HG03175 (cell line): ENCODE results near the gene YIPF6.
"Not testable (repeated sequence)": the region's sequence is repeated elsewhere in the genome, so short reads cannot be mapped to it uniquely, and the experiment has no call there.

Experiments used
- ATAC-seq: cut with Tn5 transposase; IDR thresholded peaks from one replicate; pipeline ENCODE4 v1.9.1; 2021; ENCODE audit warnings: mild to moderate bottlenecking, moderate library complexity; ENCODE audit not compliant: unreplicated experiment

YIPF6 gene, protein sequence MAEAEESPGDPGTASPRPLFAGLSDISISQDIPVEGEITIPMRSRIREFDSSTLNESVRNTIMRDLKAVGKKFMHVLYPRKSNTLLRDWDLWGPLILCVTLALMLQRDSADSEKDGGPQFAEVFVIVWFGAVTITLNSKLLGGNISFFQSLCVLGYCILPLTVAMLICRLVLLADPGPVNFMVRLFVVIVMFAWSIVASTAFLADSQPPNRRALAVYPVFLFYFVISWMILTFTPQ

GRCh38 chrX:68498508-68499379 is at the start of gene YIPF6:
TSS of gene YIPF6 (plus strand) at chrX:68499051. CDS start at chrX:68499067, 16 bp downstream.
- ATAC-seq: peak; percentile 97

- ATAC-seq: no peak
Observed at GRCh38 chrX:68451720-68452119, 47.1 kb upstream of the YIPF6 start.

DNA sequence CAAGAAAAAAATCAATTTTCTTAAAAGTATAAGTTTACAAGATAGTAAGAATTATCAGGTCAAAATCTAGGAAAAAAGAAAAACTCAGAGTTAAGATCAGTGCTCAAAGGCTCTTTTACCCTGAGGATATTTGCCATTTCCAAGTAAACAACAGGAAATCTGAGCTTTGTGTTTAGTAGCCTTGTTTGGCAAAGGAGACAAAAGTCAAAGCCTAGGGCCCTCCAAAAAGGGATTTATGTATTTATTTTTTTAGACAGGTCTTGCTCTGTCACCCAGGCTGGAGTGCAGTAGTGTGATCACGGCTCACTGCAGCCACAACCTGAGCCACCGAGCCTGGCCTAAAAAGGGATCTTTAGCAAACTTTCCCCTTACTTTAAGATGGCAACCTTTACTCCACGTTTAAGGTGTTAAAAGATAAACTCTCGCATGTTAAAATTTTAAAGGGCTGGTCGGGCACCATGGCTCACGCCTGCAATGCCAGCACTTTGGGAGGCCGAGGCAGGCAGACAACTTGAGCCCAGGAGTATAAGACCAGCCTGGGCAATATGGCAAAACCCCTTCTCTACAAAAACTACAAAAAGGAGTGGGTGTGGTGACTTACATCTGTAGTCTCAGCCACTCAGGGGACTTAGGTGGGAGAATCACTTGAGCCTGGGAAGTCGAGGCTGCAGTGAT is 44.2 kb upstream of the YIPF6 start:
- ATAC-seq: no peak

- no peak for ATAC-seq
Observed at GRCh38 chrX:68455151-68455510, 43.7 kb upstream of the YIPF6 start.

- no peak for ATAC-seq
Observed at GRCh38 chrX:68461093-68461492, 37.8 kb upstream of the YIPF6 start.

GRCh38 chrX:68461576-68461975 is 37.3 kb upstream of the YIPF6 start:
- ATAC-seq: no peak

DNA sequence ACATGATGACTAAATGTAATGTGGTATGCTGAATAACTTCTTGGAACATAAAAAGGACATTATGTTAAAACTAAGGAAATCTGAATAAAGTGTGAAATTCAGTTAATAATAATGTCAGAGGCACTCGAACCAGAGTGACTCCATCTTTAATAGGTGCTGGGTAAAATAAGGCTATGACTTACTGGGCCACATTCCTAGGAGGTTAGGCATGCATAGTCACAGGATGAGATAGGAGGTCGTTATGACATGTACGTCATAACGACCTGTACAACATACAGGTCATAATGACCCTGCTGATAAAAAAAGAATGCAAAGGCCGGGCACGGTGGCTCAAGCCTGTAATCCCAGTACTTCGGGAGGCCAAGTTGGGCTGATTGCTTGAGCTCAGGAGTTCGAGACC is 36.7 kb upstream of the YIPF6 start:
- ATAC-seq: no peak

- ATAC-seq: peak; percentile 73
Observed at GRCh38 chrX:68462653-68463052, 36.2 kb upstream of the YIPF6 start.

DNA sequence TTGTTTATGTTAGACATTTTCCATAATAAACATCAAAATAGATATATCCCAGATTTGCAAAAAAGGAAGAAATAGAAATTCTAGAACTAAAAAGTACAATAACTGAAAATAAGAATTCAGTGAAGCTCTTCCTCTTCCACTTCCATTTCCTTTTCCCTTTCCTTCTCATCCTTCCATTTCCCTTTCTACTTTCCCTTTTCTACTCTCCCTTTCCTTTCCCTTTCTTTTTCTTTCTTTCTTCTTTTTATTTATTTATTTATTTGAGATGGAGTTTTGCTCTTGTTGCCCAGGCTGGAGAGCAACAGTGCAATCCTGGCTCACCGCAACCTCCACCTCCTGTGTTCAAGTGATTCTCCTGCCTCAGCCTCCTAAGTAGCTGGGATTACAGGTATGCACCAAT is 35.0 kb upstream of the YIPF6 start:
- no peak for ATAC-seq

DNA sequence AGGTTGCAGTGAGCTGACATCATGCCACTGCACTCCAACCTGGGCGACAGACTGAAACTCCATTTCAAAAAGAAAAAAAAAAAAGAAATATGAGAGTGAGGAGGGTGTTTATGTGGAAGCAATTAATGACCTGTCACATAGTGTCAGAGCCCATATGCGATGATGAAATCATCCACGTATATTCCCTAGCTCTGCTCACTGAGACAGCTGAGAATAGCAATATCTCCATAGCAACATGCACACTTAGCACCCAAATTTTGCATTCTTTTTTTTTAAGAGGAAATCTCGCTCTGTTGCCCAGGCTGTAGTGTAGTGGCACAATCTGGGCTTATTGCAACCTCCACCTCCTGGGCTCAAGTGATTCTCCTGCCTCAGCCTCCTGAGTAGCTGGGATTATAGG is 34.1 kb upstream of the YIPF6 start:
- ATAC-seq: no peak

DNA sequence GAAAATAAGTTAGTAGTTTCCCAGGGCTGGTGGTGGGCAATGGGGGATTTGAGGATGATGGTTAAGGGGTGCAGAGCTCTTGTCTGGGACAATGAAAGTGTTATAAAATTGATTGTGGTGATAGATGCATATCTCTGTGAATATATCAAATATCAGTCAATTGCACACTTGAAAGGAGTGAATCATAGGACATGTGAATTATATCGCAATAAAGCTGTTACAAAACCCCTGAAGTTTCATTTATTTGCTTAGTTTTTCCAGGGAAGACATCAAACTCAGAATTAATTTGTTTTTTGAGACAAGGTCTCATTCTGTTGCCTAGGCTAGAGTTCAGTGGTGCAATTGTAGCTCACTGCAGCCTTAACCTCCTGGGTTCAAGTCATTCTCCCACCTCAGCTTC is 17.9 kb upstream of the YIPF6 start:
- no peak for ATAC-seq

DNA sequence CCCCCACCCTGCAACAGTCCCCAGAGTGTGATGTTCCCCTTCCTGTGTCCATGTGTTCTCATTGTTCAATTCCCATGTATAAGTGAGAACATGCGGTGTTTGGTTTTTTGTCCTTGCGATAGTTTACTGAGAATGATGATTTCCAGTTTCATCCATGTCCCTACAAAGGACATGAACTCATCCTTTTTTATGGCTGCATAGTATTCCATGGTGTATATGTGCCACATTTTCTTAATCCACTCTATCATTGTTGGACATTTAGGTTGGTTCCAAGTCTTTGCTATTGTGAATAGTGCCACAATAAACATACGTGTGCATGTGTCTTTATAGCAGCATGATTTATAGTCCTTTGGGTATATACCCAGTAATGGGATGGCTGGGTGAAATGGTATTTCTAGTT is 12.7 kb upstream of the YIPF6 start:
- ATAC-seq: not testable (repeated sequence)

DNA sequence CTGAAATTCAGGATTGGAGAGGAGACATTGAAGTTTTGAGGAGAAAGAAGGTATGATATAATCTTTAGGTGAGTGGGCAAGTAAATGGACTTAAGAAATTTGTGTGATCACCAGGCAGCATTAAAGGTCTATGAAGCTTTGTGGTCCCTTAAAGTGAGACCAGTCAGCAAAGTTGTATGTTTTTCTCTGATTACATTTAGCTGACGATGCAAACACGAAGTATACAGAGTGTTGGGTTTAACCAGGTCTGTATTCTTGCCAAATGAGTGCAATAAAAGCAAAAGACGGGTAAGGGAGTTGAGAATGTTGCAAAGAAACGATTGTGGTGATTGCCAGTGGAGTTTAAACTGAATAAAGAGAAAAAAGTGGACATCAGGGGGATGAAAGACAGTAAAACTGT is 11.6 kb upstream of the YIPF6 start:
- no peak for ATAC-seq

- no peak for ATAC-seq
Observed at GRCh38 chrX:68487924-68488323, 10.9 kb upstream of the YIPF6 start.

GRCh38 chrX:68488657-68489056 is 10.2 kb upstream of the YIPF6 start:
- ATAC-seq: no peak

DNA sequence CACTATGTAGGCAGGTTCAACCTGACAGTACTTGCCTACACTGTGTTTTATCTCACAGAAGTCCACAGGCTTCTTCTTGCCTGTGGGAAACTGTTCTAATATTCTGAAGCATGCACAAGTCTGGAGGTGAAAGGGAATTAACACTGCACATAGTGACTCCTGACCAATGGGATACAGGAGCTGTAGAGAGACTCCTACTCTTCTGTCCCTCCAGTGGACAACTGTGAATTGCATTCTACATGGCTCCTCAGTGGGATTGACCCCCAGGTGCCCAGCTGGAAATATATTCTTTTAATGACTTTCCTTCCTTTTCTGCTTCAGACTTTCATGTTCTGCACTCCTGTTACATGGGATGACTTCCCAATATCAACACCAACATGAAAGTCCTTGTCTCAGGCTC is 8.2 kb upstream of the YIPF6 start:
- ATAC-seq: peak; percentile 84

- ATAC-seq: no peak
Observed at GRCh38 chrX:68492583-68492982, 6.3 kb upstream of the YIPF6 start.

GRCh38 chrX:68493776-68494175 is 5.1 kb upstream of the YIPF6 start:
- not testable (repeated sequence) for ATAC-seq

DNA sequence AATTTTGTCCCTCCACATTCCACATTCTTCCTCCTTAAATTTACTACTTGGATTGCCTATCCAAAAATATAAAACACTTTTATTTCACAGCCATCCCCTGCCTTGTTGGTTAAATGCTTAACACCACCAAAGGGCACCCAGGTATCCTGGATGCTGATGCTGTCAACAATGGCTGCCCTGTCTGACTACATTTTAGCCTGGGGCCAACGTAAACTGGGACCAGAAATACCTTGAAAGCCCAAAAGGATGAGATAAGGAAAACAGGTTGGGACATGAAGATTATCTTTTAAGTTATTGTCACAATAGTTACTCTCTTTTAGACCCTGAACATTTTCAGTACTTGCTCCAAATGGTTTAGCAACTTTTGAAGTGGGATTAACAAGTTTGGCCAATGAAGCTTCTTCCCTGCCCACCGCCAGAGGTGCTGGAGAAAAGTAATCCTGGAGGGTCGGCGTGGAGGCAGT is 775 bp upstream of the YIPF6 start:
- no peak for ATAC-seq

GRCh38 chrX:68499543-68500504 is 973 bp downstream of the YIPF6 start:
- no peak for ATAC-seq
